Measurements from ENCODE around the gene ILF3. TPM values are rescaled to one million over a fixed set of nuclear protein-coding genes. Genes with fewer than 3 reads are reported as not detected.

The ILF3 gene
- total RNA-seq = 60.4 and 69.0 TPM in 2 replicates

DNA sequence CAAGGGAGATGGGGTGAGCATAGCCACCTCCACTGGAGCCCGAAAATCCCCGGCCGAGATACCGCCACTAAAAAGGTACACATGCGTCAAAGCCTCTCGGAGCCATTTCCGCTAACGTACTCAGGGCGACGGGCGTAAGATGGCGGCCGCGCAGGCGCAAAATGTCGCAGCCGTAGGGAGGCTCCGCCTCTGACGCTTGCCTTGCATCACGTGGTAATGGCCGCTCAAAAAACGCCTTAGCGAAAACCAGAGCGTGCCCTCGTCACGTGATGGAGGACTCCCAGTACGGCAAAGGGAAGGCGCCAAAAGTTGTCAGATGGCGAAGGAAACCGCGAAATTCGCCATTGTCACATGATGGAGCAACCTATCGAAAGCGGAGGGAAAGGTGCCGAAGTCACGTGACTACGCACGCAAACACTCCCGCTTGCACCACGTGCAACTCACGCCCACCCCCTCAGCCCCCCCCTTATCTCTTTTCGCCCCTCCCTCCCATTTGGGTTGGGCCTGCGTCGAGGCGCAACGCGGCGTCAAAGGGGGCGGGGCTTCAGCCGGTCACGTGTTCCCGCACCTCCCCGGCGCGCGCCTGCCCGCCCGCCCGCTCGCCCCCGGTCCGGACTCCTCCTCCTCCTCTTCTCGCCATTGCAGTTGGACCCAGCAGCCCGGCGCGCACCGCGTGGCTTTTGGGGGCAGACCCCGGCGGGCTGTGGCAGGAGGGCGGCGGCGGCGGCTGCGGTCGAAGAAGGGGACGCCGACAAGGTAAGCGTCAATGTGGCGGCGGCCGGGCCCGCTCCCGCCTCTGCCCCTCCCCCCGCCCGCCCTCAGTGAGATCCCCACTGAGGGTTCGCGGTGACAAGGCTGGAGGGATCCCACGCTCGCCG, at the start of gene ILF3:
ILF3 (plus strand) TSS at position 615 of the 878 bp plus-strand sequence. CDS start 16,260 bp downstream, outside the sequence.

DNA sequence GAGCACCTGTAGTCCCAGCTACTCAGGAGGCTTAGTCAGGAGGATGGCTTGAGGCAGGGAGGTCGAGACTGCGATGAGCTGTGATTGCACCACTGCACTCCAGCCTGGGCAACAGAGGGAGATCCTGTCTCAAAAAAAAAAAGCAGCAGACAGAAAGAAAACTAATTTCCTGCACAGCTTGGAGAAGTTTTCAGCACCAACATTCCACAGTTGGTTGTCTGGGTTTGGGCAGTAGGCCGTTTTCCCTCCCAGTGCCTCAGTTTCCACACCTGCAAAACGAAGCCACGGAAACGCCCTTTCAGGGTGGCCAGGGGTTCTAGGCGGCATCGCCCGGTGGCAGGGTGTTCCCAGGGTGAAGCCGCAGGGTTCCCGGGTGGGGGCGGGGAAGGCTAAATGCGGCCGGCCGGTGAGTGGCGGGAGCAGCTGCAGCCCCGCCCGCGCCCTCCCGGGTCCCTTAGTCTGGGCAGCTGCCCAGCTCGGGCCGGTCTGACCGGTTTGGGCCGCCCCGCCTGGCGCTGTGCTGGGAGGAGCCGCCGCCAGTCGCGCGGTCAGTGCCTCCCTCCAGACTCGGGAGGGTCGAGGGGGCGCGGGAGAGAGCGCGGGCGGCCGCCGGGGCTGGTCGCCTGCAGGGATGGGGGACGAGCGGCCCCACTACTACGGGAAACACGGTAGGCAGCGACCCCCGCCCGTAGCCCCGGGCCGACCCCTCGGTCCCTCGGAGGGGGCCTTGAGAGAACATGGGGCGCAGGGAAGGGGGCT, 29.0 kb upstream of the ILF3 start, which contains the start of gene SLC44A2:
SLC44A2 (plus strand) TSS at position 551 of the 759 bp plus-strand sequence; CDS start at position 632, 81 bp downstream.

DNA sequence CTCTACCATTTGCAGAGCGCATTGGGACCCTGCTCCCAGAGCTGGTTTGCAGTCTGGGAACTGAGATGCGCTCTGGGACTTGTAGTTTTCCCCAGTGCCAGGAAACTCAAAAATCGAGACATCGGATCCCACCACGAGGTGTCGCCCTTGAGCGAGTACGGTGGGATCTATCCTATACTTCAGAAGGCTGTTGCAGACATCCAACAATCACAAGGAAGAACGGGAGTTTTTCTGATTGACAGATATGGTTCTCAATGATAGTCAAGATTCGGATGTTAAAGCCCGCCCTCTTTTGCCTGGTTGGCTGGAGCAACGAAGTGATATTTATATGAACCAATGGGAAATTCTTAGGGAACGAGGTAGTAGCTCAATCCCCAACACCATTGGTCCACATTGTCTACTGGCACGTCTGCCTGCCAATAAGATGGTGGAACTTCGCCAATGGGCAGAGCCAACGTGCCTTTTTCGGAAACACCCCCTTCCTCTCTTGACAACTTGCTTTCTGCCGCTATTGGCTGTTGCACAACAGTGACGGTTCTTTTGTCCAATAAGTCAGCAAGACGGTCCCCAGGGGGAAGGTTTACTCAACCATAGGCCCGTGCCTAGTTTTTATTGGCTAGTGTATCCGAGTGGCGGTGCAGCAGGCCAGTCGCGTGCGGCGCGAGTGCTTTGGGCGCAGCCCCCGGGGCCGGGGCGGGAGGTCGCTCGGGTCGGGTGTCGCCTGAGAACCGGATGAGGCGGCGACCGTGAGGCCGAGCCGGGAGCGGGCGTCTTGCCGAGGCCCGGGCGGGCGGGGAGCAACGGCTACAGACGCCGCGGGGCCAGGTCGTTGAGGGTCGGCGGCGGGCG, 63.4 kb downstream of the ILF3 start, which contains the start of gene DNM2:
DNM2 (plus strand) TSS at position 724 of the 849 bp plus-strand sequence. CDS start 164 bp downstream, outside the sequence.

Other genes starting within 250 kb of the ILF3 start
- gene PDE4A, start 233.8 kb upstream of the ILF3 start, total RNA-seq = 2.7 and 3.8 TPM in 2 replicates
- gene KEAP1, start 151.0 kb upstream of the ILF3 start, total RNA-seq = 81.9 and 97.7 TPM in 2 replicates
- 0.14 and 0.74 TPM in 2 replicates for gene S1PR5, start 136.9 kb upstream of the ILF3 start, total RNA-seq
- gene ATG4D, start 110.4 kb upstream of the ILF3 start, total RNA-seq = 10.8 and 13.2 TPM in 2 replicates
- gene KRI1, start 88.3 kb upstream of the ILF3 start, total RNA-seq = 7.0 and 9.1 TPM in 2 replicates
- 2.7 and 3.1 TPM in 2 replicates for gene CDKN2D, start 85.4 kb upstream of the ILF3 start, total RNA-seq
- not detected in 2 replicates for gene AP1M2, start 67.0 kb upstream of the ILF3 start, total RNA-seq
- gene SLC44A2, start 28.8 kb upstream of the ILF3 start, total RNA-seq = 28.4 and 35.5 TPM in 2 replicates
- gene QTRT1, start 47.1 kb downstream of the ILF3 start, total RNA-seq = 26.0 and 31.1 TPM in 2 replicates
- gene DNM2, start 63.7 kb downstream of the ILF3 start, total RNA-seq = 64.3 and 64.7 TPM in 2 replicates
- 52.9 and 53.9 TPM in 2 replicates for gene TMED1, start 181.9 kb downstream of the ILF3 start, total RNA-seq
- gene C19orf38, start 194.1 kb downstream of the ILF3 start, total RNA-seq = 0.09 and 0.28 TPM in 2 replicates
- gene CARM1, start 217.2 kb downstream of the ILF3 start, total RNA-seq = 15.5 and 17.0 TPM in 2 replicates